ENCODE measurements around the gene HOXC11.
A peak's percentile ranks its signal among the peaks of the same experiment; 100 is the strongest.

HOXC11 gene

DNA sequence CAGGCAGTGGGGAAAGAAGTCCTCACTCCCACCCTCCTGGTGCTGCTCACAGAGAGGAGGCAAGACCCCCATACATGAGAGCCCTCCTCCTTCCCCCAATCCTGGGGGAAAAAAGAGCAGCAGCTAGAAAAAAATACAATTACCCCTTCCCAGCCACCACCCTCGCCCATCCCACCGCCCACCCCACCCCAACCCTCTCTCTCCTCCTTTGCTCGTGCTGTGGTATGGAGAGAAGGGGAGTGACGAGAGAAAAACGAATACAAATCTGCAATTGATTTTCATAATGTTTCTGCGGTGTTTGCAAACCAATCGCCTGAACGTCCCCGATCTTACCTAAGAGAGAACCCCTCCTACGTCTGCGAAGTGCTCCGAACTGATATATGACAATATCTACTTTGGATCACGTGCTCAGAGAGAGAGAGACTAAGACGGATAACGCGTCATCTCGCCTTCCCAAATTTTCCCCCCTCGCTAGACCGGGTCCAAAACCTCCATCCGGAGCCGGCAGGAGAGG is at the start of gene HOXC11:
HOXC11 (plus strand) TSS at position 405 of the 514 bp plus-strand sequence. CDS start 116 bp downstream, outside the sequence.
- DNase-seq (ENCODE audit: low spot score): no peak

DNA sequence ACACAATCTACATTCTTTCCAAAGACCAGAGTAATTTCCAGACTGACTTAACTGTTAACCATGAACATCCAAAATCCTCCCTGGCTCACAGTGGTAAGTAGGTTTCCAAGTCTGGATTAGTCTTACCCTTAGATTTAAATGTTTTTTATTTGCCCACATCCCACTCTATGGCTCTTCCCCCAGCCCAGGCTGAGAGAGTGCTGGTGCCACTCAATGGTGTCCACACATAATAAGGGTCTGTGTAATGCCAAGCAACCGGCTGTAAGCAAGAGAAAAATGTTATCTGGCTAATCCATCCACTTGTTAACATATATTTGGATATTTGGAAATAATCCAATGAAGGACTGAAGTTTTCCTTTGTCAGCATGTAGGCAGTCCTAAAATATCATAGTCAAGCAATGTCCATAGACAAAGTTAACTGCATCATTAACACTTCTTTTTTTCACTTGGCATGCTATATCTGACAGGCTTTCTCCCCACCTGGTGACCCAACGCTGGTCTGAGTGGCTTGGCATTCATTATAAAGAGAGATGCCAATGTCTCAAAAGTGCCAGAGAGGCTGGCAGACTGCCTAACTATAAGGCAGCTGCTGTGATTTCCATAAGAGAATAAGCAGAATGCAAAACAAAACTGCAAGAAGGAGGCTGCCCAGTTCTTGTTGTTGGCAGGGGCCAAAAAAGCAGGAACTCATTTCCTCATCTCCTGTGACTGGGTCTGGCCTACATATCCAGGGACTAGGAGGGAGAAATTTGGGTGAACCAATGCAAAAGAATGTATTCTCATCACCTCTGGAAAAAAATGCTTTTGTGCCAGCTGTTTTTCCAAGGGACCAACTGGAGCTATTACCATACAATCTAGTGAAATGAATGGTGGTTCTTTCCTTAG is 48.2 kb upstream of the HOXC11 start:
- no peak for DNase-seq (ENCODE audit: low spot score)

DNA sequence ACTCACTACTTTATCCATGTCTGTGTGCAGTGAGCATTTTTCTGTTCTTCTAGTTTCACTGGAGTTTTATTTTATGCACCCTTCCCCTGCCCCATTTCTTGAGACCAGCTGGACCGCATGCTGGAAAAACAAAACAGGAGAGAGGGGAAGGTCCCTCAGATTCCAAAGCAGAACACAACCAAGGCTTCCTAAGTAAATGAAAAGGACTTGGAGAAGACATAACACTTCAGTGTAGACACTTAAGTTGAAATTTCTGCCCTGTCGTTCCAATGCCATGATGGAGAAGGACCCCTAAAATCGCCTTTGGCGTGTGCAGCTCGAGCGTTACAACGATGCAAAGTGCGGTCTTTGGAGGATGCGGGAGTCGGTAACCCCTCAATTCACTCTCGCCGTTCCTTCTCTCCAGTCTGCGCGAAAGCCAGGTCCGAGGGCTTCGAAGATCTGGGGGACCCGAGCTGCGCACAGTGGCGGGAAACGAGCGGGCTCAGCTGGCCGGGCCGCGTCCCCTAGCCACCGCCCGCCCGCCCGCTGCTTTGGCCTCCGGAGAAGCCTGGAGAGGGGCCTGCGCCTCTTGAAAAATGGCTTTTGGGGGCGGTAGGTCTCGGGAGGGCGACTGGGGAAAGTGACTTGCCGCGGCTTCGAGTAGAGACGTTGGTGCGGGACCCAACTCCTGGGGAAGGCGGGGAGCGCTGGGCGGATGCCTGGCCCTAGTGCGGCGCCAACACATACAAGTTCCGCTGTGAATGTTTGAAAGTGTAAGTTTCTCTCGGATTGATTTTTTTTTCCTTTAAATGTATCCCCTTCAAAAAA is 45.5 kb upstream of the HOXC11 start:
- no peak for DNase-seq (ENCODE audit: low spot score)

GRCh38 chr12:53928054-53928835 is 44.7 kb upstream of the HOXC11 start:
- DNase-seq (ENCODE audit: low spot score): no peak

DNA sequence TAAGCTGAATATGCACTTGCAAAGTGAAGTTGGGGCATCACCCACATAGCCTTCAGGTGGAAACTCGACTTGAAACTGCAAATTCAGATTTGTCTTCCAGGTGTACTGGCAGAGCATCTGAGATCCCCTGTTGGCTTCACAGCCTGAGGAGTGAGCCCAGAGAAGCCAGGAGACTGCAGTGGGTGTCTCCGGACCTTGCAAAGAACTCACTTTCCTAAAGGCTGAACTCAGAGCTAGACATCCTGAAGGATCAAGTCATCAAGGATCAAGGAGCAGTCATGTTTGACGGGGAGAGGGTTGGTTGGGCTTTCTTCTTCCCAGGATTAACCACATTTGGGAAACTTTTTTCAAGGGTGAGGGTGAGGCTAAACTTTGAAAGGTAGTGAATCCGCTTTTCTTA is 43.4 kb upstream of the HOXC11 start:
- no peak for DNase-seq (ENCODE audit: low spot score)

GRCh38 chr12:53930591-53931255 is 42.2 kb upstream of the HOXC11 start:
- DNase-seq (ENCODE audit: low spot score): no peak

GRCh38 chr12:53931844-53932581 is 40.9 kb upstream of the HOXC11 start:
- DNase-seq (ENCODE audit: low spot score): no peak

GRCh38 chr12:53932915-53933314 is 40.0 kb upstream of the HOXC11 start:
- no peak for DNase-seq (ENCODE audit: low spot score)

DNA sequence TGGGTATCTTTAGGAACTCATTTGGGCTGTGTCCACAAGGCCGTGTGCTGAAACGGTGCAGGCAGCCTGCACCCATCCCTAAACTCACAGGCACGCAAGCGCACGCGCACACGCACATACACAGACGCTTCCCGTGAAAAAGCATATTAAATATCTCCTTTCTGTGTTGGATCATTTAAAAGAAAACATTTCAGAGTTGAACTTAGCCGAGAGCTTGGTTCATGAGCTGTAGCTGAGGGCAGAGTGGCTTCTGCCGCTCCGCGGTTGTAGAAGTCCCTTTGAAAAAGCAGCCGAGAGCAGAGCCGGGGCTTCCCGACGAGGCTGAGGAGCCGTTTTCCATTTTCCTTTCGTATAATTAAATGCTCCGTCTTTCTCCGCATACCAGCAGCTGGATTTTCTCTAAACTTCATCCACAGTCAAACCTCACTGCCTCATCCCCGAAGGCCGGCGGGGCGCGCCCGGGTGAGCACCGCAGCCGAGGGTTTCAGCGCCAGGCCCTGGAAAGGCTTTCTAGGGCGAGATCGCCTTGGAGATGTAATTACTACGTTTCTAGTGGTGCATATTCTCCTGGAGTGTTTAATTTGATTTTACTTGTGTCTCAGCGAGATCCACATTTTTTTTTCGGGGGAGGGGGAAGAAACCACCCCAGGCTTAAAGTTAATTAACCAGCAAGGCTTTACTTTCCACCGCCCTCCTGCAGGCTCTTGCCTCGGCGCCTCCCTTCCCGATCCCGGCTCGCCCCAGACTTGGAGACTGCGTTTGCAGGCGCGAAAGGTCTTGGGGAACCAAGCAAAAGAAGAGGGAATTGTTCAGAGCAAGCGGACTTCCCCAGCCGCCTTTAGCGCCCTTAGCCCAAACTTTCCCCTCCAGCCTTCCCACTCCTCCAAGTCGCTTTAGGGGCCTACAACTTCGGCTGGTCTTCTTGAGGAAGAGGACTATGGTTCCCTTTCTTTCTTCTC is 37.3 kb upstream of the HOXC11 start:
- DNase-seq (ENCODE audit: low spot score): no peak

GRCh38 chr12:53937099-53937498 is 35.8 kb upstream of the HOXC11 start:
- no peak for DNase-seq (ENCODE audit: low spot score)

DNA sequence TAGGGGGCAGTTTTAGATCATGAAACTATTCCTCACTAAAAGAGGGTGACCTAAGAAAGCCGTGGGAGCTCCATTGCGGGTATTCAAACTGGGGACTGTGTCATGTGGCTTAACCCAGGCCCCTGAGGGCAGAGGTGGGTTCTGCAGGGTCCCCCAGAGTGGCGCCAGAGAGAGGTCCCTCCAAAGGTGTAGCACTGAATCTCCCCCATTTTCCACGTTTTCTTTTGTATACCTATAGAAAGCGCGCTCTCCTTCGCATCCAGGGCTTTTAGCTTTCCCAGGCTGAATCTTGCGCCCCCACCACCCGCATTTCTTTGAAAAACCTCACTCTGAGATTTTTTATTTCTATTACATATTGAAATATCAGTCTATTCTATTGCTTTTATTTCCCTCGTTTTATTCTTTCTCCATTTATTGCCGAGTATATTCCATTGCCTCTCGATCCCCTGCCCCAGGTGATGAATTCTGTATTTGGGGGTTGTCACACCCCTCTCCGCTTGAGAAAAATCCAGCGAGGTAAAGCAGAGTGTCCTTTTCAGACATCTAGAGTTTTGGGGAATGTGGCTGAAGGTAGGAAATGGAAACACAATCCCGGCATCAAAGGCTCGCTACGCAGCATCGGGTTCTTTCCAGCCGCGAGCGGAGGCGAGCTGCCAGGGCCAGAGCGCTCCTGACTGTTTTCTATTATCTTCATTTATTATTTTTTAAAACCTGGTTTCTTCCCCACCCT is 35.2 kb upstream of the HOXC11 start:
- no peak for DNase-seq (ENCODE audit: low spot score)

GRCh38 chr12:53938326-53939140 is 34.4 kb upstream of the HOXC11 start, which contains the start of gene HOXC13:
HOXC13 (plus strand) TSS chr12:53938831; CDS start chr12:53938907, 76 bp downstream.
- DNase-seq (ENCODE audit: low spot score): peak; percentile 59

DNA sequence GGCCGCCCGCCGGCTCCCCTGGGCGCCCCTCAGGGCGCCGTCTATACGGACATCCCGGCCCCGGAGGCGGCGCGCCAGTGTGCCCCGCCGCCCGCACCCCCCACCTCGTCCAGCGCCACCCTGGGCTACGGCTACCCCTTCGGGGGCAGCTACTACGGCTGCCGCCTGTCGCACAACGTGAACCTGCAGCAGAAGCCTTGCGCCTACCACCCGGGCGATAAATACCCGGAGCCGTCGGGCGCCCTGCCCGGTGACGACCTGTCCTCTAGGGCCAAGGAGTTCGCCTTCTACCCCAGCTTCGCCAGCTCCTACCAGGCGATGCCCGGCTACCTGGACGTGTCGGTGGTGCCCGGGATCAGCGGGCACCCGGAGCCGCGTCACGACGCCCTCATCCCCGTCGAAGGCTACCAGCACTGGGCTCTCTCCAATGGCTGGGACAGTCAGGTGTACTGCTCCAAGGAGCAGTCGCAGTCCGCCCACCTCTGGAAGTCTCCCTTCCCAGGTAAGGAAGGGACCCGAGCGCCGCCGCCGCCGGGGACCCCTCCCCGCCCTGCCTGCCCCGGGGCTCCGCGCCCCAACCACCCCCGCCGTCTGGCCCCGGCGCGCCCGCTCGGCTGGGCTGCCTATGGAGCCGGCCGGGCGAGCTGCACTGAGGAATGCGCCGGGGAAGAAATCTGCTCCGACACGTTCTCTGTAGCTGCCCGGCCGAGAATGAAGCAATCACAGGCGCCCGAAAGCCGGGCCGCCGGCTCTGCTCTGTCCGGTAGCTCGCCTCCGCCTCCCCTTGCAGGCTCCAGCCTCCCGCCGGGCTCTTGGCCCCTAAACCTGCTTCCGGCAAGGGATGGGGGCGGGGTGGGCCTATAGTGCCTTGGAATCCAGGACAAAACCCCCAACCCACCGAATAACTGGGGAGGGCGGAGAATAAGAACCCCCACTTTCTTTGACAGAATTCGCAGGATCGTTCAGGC is 33.5 kb upstream of the HOXC11 start:
- peak; percentile 69 for DNase-seq (ENCODE audit: low spot score)

DNA sequence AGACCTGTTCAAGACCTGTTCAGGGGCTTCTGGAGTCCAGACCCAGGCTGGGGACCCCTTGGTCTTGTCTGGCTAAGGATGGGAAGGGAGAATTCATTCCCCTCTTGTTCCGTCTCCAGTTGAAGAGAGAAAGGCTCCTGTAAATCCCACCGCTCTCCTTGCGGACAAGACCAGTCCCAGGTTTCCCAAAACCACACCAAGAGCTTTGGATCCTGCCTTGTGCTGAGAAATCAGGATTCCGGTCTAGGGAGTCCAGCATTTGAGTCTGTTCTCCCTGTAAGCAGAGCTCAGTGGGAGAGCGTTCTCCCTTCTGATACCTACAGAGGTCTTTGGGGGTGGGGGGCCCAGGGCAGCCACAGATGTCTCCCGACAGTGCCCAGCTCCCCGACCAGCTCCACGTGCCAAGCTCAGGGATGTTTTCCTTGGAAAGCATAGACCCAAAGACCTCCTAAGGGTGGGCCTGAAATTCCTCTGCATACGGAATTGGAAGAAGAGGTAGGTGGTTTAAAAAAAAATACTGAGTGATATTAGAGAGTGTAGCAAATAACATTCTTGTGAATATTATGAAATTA is 32.4 kb upstream of the HOXC11 start:
- no peak for DNase-seq (ENCODE audit: low spot score)

GRCh38 chr12:53941187-53941586 is 31.7 kb upstream of the HOXC11 start:
- no peak for DNase-seq (ENCODE audit: low spot score)

GRCh38 chr12:53941750-53942149 is 31.2 kb upstream of the HOXC11 start:
- DNase-seq (ENCODE audit: low spot score): no peak

All from AG08396 (cell line).